ENCODE results near the gene MAD1L1. TPM values are rescaled to one million over a fixed set of nuclear protein-coding genes. Genes with fewer than 3 reads are reported as not detected.
A peak's percentile ranks its signal among the peaks of the same experiment; 100 is the strongest.

The MAD1L1 gene
- total RNA-seq, 4 donors from 2014 or later = 60.3 to 149 (median 73.7) TPM

GRCh38 chr7:2248984-2249694 lies 16.4 kb upstream of the MAD1L1 start:
- TF ChIP-seq, protein P1, sequence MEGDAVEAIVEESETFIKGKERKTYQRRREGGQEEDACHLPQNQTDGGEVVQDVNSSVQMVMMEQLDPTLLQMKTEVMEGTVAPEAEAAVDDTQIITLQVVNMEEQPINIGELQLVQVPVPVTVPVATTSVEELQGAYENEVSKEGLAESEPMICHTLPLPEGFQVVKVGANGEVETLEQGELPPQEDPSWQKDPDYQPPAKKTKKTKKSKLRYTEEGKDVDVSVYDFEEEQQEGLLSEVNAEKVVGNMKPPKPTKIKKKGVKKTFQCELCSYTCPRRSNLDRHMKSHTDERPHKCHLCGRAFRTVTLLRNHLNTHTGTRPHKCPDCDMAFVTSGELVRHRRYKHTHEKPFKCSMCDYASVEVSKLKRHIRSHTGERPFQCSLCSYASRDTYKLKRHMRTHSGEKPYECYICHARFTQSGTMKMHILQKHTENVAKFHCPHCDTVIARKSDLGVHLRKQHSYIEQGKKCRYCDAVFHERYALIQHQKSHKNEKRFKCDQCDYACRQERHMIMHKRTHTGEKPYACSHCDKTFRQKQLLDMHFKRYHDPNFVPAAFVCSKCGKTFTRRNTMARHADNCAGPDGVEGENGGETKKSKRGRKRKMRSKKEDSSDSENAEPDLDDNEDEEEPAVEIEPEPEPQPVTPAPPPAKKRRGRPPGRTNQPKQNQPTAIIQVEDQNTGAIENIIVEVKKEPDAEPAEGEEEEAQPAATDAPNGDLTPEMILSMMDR (IDR thresholded peaks at IDR 0.05) = peak in 1 of 5 experiments; percentile 27
- TF ChIP-seq EP300 (IDR thresholded peaks at IDR 0.05) (peak in 1 of 2 donors; percentile 34), POLR2A (IDR thresholded peaks at IDR 0.05) (no peak)
- 29 to 45% methylated on average over 24 of the region's 24 CpGs for WGBS, 2 donors
- H3K27ac ChIP-seq = peak overlapping the region in 1 of 4 donors; percentile 75
- DNase-seq (ENCODE audit: low spot score in 2 of 2) = peak; percentile 52 to 59
- no peak overlapping the region for H3K4me3 ChIP-seq
- H3K36me3 ChIP-seq = peaks cover 0 to 28% (median 0%) of the 10 kb centered on the region in 3 donors
- no peaks in the 10 kb centered on the region for H3K9me3 ChIP-seq
- H3K27me3 ChIP-seq = no peaks in the 10 kb centered on the region
- peaks cover 0 to 16% (median 3%) of the 10 kb centered on the region in 4 donors for H3K4me1 ChIP-seq

DNA sequence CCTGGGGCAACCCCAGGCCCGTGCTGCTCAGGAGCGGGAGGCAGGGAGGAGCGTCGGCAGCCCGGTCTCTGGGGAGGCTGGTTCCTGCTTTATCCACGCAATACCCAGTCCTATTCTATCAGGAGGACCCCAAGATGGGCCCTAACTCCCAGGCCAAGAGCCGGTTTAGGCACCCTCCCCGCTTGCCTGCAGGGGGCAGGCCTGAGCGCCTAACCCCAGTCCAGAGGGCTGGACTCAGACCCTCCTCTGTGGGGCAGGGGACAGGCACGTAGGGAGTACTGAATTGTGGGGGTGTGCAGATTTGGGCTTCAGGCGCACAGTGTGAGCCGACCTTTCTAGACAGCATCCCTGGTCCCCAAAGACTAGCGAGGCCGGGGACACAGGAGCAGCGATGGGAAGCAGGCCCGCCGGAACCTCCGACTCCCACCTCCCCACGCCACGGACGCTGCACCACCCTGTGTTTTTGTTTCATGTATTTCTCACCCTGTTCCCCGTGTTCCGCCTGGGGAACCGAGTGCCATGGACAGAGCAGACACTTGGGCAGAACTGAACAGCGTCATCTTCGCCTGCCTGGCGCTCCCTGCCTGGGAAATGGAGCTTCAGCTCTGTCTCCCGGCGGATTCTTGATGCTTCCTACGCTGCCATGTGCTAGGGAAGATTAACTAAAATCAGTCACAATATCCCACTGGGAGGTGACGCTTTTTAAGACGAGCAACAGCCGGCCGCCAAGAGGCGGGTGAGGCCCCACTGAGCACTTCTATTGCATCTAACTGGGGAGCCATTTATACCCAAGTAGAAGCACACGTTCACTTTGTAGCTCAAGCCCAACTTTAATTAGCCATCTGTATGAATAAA lies 14.6 kb upstream of the MAD1L1 start:
- no peaks in the 10 kb centered on the region for H3K9me3 ChIP-seq
- no peak for TF ChIP-seq EP300 (IDR thresholded peaks at IDR 0.05)
- TF ChIP-seq, protein P1 (IDR thresholded peaks at IDR 0.05) = peak in 4 of 5 experiments; percentile 17 to 49 (median 40)
- H3K4me3 ChIP-seq = no peak overlapping the region
- WGBS, 2 donors = 71 to 72% methylated on average over 32 to 35 of the region's 36 CpGs
- peaks cover 0 to 26% (median 9%) of the 10 kb centered on the region in 4 donors for H3K4me1 ChIP-seq
- H3K27ac ChIP-seq = no peak overlapping the region
- DNase-seq (ENCODE audit: low spot score in 2 of 2) = no peak
- peaks cover 0 to 18% (median 0%) of the 10 kb centered on the region in 3 donors for H3K36me3 ChIP-seq
- no peaks in the 10 kb centered on the region for H3K27me3 ChIP-seq

DNA sequence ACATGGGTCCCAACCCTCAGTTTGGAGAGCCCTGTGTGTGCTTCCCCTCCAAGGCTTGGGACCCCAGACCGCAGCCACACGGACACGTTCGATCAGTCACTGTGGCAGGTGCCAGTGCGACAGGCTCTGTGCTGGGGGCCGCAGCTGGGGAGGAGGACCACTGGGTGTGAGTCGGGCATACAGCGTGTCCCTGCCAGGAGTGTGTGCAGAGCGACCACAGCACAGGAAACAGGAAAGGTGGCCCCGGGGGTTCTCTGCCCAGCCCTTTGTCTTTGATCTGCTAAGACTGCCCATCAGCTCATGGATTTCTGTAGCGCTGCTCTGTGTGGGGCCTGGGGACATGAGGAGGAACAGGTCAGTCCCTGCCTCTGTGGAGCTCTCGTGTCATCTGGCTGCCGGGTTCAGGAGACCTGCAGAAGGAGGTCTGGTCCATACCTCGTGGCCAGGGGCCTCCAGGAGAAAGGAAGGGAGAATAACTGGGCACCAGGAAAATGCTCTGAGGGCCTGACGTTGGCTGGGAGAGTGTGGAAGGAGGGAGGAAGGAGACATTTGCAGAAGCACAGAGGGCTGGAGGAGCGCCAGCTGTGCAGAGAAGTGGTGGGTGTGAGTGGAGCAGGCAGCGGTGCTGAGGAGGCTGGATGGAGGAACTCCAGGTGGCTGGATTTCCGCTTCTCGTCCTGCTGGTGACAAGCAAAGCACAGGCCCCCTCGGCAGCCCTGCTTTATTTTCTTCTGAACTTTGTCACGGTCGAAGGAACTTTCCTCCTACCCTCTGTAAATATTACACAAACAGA lies 13.3 kb upstream of the MAD1L1 start:
- Histone ChIP-seq H3K27me3 (no peaks in the 10 kb centered on the region), H3K4me3 (no peak overlapping the region), H3K36me3 (peaks cover 0 to 10% (median 0%) of the 10 kb centered on the region in 3 donors), H3K27ac (no peak overlapping the region), H3K9me3 (no peaks in the 10 kb centered on the region), H3K4me1 (peaks cover 0 to 32% (median 14%) of the 10 kb centered on the region in 4 donors)
- WGBS, 2 donors = 66 to 75% methylated on average over 20 to 21 of the region's 22 CpGs
- DNase-seq (ENCODE audit: low spot score in 2 of 2) = peak in 1 of 2 donors; percentile 36
- TF ChIP-seq EP300 (IDR thresholded peaks at IDR 0.05) = no peak
- no peak for TF ChIP-seq POLR2A (IDR thresholded peaks at IDR 0.05)

DNA sequence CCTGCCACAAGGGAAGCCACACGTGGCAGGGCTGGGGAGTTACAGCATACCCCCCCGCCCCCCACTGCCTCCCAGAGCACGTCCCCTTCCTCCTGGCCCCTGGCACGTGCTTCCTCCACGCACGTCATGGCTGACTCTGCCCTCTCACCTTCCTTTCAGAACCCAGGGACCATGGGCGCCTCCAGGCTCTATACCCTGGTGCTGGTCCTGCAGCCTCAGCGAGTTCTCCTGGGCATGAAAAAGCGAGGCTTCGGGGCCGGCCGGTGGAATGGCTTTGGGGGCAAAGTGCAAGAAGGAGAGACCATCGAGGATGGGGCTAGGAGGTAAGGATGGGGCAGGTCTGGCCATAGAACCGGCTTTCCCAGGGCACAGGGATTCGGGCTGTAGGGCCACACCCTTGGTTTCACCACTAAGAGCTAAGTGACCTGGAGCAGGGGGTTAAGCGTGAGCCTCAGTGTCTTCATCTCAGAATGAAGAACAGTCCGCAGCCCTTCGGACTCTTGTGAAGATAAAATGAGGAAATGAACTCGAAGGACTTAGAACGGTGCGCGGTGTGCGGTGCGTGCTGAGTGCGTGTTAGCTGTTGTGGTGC lies 11.8 kb upstream of the MAD1L1 start:
- no peak overlapping the region for H3K4me3 ChIP-seq
- WGBS, 2 donors = 79 to 85% methylated on average over 25 of the region's 25 CpGs
- H3K27me3 ChIP-seq = no peaks in the 10 kb centered on the region
- no peak for DNase-seq (ENCODE audit: low spot score in 2 of 2)
- peaks cover 0 to 4% (median 0%) of the 10 kb centered on the region in 3 donors for H3K36me3 ChIP-seq
- no peaks in the 10 kb centered on the region for H3K9me3 ChIP-seq
- peaks cover 0 to 36% (median 16%) of the 10 kb centered on the region in 4 donors for H3K4me1 ChIP-seq
- no peak for TF ChIP-seq EP300 (IDR thresholded peaks at IDR 0.05)
- no peak for TF ChIP-seq POLR2A (IDR thresholded peaks at IDR 0.05)
- TF ChIP-seq, protein P1 (IDR thresholded peaks at IDR 0.05) = no peak
- H3K27ac ChIP-seq = no peak overlapping the region

DNA sequence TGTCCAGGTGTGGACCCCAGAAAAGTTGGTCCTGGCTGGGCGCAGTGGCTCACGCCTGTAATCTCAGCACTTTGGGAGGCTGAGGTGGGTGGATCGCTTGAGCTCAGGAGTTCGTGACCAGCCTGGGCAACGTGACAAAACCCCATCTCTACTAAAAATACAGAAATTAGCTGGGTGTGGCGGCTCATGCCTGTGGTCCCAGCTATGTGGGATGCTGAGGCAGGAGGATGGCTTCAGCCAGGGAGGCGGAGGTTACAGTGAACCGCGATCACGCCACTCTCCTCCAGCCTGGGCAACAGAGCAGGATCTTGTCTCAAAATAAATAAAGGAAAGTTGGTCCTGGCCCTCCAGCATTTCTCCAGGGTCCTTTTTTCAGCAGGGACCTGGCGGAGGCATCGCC lies 10.7 kb upstream of the MAD1L1 start:
- Histone ChIP-seq H3K36me3 (peaks cover 0 to 14% (median 0%) of the 10 kb centered on the region in 3 donors), H3K27ac (no peak overlapping the region), H3K27me3 (no peaks in the 10 kb centered on the region), H3K4me3 (no peak overlapping the region), H3K9me3 (no peaks in the 10 kb centered on the region), H3K4me1 (peaks cover 0 to 26% (median 14%) of the 10 kb centered on the region in 4 donors)
- no peak for TF ChIP-seq EP300 (IDR thresholded peaks at IDR 0.05)
- no peak for TF ChIP-seq POLR2A (IDR thresholded peaks at IDR 0.05)
- TF ChIP-seq, protein P1 (IDR thresholded peaks at IDR 0.05) = no peak
- 80 to 82% methylated on average over 12 of the region's 12 CpGs for WGBS, 2 donors
- DNase-seq (ENCODE audit: low spot score in 2 of 2) = no peak
